Measurements from ENCODE around the gene IPO11. TPM values are rescaled to one million over a fixed set of nuclear protein-coding genes. Genes with fewer than 3 reads are reported as not detected.
"Not testable (repeated sequence)": the region's sequence is repeated elsewhere in the genome, so short reads cannot be mapped to it uniquely, and the experiment has no call there.

IPO11 gene
- total RNA-seq, 1 donor from 2014 or later = 29.9 TPM

DNA sequence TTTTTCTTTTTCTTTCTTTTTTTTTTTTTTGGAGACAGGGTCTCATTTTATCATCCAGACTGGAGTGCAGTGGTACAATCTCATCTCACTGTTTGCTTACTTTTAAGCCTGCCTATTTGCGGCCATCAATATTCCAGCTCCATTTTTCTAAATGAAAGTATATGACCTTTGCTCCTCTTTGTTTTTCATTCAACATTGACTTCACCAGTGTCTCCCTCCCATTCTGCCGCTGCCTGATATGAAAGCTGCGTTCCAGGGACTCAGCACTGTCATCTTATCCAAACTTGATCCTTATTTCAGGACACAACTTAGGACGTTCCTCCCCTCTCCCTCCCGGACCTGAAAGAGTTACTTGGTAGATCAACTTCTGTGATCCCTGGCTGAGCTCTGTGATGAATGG, 239.7 kb downstream of the IPO11 start:
- DNase-seq (no peak), ATAC-seq (ENCODE audit: poor library complexity) (no peak)
- intact Hi-C loops (cut with DNase I) = no loop called here

- intact Hi-C loops (cut with DNase I) = no loop called here
- no peak for DNase-seq
- peak; percentile 27 for ATAC-seq (ENCODE audit: poor library complexity)
These were observed 240.7 kb downstream of the IPO11 start for GRCh38 chr5:62653001-62653863.

DNA sequence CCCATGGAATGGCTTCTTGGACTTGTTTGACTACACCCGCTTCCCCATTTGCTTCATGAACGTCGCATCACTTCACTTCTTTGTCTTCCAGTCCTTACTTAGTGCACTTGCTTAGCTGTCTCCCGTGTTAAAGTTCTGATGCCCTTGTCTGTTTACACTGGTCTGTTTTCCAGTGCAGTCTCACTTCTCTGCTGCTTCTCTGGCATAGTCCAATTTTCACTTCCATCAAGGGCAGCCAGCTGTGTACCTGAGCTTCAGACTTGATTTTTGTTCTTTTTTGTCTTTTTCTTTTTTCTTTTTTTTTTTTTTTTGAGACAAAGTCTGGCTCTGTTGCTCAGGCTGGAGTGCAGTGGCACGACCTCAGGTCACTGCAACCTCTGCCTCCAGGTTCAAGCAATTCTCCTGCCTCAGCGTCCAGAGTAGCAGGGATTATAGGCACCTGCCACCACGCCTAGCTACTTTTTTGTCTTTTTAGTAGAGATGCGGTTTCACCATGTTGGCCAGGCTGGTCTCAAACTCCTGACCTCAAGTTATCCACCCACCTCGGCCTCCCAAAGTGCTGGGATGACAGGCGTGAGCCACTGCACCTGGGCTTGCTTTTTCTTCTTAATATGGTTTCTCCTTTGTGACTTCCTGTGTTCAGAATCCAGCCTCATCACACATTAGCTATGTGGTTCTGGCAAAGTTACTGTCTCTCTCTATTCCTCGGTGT, 241.5 kb downstream of the IPO11 start:
- ATAC-seq (ENCODE audit: poor library complexity) = no peak
- DNase-seq = no peak
- intact Hi-C loops (cut with DNase I) = no loop called here

- intact Hi-C loops (cut with DNase I); ATAC-seq (ENCODE audit: poor library complexity); DNase-seq: not testable (repeated sequence)
These were observed 245.2 kb downstream of the IPO11 start for GRCh38 chr5:62657772-62658171.

GRCh38 chr5:62661126-62661525, 248.6 kb downstream of the IPO11 start:
- intact Hi-C loops (cut with DNase I) = no loop called here
- DNase-seq = no peak
- no peak for ATAC-seq (ENCODE audit: poor library complexity)

DNA sequence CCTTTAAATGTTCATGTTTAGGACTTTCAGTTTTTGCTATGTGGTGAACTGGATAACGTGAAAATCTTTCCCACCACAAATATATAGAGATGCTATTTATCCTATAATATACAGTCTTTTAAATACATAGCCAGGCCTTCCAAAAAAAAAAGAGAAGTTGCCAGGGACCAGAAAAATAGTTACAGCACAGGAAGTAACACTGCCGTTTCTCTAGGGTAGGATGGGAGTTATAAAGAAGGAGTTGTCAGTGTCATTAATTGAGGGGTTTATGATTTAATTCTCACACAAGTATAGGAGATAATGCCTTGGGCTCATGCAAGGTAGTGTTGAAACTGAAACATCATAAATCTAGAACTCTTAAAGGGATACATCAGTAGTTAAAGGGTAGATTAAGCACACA, 250.0 kb downstream of the IPO11 start:
- ATAC-seq (ENCODE audit: poor library complexity) (no peak), DNase-seq (no peak)
- intact Hi-C loops (cut with DNase I) = no loop called here

GRCh38 chr5:62671479-62671878, 258.9 kb downstream of the IPO11 start:
- ATAC-seq (ENCODE audit: poor library complexity) (no peak), DNase-seq (no peak)
- intact Hi-C loops (cut with DNase I) = no loop called here

DNA sequence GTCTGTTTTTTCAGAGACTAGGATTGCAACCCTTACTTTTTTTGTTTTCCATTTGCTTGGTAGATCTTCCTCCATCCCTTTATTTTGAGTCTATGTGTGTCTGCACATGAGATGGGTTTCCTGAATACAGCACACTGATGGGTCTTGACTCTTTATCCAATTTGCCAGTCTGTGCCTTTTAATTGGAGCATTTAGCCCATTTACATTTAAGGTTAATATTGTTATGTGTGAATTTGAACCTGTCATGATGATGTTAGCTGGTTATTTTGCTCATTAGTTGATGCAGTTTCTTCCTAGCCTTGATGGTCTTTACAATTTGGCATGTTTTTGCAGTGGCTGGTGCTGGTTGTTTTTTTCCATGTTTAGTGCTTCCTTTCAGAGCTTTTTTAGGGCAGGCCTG, 264.0 kb downstream of the IPO11 start:
- intact Hi-C loops (cut with DNase I); DNase-seq; ATAC-seq (ENCODE audit: poor library complexity): not testable (repeated sequence)

Other genes starting within 250 kb of the IPO11 start
- 10.6 TPM for gene KIF2A, start 106.6 kb upstream of the IPO11 start, total RNA-seq
- 17.8 TPM for gene DIMT1, start 8.9 kb upstream of the IPO11 start, total RNA-seq
- gene LRRC70, start 166.1 kb downstream of the IPO11 start, total RNA-seq = 1.2 TPM

Measured in Right ventricle myocardium superior (tissue), 1 donor.